H1 (cell line): Measurements from ENCODE around the gene YWHAQ. TPM values are rescaled to one million over a fixed set of nuclear protein-coding genes. Genes with fewer than 3 reads are reported as not detected.

Experiments
- CTCF ChIA-PET: fragments of 300-600 bp; sonication (Branson Sonifier 250); formaldehyde crosslinking; loops from one replicate; lab custom pipeline; 2021; ENCODE audit not compliant: partially characterized antibody; lab: Charles Lee
- POLR2A ChIA-PET: fragments of 300-600 bp; sonication (Branson Sonifier 250); formaldehyde crosslinking; loops from one replicate; lab custom pipeline; 2021; ENCODE audit warnings: inconsistent platforms; ENCODE audit not compliant: partially characterized antibody; lab: Charles Lee
- DNase-seq, 2 experiments: peaks; one replicate each; pipeline versions ENCODE4 v3.0.0 to v3.0.0-alpha.2; 2010 to 2022; ENCODE audit warnings: low spot score in 2 of 2, low read depth in 1 of 2, mixed read lengths in 1 of 2
- FAIRE-seq: peaks from 2 replicates; lab custom pipeline; 2011; peaks lifted over from hg19 to GRCh38; lab: Jason Lieb, UNC
- H2AFZ ChIP-seq: 2 replicates; pipeline ENCODE4 v1.8.1; 2012; ENCODE audit warnings: low read length, inconsistent platforms
- H2AK5ac ChIP-seq: 2 replicates; pipeline ENCODE4 v1.6.1; 2013; ENCODE audit warnings: low read depth, low read length
- H2BK120ac ChIP-seq: replicated peaks from 2 replicates; pipeline ENCODE3; 2013; ENCODE audit warnings: low read depth, low read length, inconsistent platforms
- H2BK12ac ChIP-seq: 2 replicates; pipeline ENCODE4 v1.6.1; 2013; ENCODE audit warnings: low read depth, low read length
- H2BK15ac ChIP-seq: 2 replicates; pipeline ENCODE4 v1.6.1; 2013; ENCODE audit warnings: low read length
- H2BK20ac ChIP-seq: 2 replicates; pipeline ENCODE4 v1.6.1; 2013; ENCODE audit warnings: low read length
- H2BK5ac ChIP-seq: 2 replicates; pipeline ENCODE4 v1.6.1; 2013; ENCODE audit warnings: low read depth, low read length
- H3K14ac ChIP-seq: 2 replicates; pipeline ENCODE4 v1.6.1; 2013; ENCODE audit warnings: inconsistent platforms; ENCODE audit not compliant: insufficient read length
- H3K18ac ChIP-seq: 2 replicates; pipeline ENCODE4 v1.6.1; 2013; ENCODE audit warnings: low read length; ENCODE audit errors: extremely low read depth
- H3K23ac ChIP-seq: 2 replicates; pipeline ENCODE4 v1.6.1; 2013; ENCODE audit warnings: inconsistent platforms; ENCODE audit not compliant: insufficient read length
- H3K23me2 ChIP-seq: 2 replicates; pipeline ENCODE4 v1.6.1; 2013; ENCODE audit warnings: low read depth, low read length
- H3K27ac ChIP-seq: 2 replicates; pipeline ENCODE4 v1.6.1; 2011; ENCODE audit warnings: low read depth, low read length, inconsistent platforms
- H3K27me3 ChIP-seq, 4 experiments: replicated peaks in 1 of 4; 1 replicate in 1 of 4; 2 replicates in 3 of 4; pipeline versions ENCODE4 v1.6.1 to v1.8.1; 2011 to 2013; ENCODE audit warnings: low read length in 3 of 4, mild to moderate bottlenecking in 3 of 4, inconsistent platforms in 2 of 4, mixed read lengths in 2 of 4, moderate library complexity in 1 of 4; ENCODE audit not compliant: control insufficient read depth in 3 of 4, insufficient read depth in 3 of 4; ENCODE audit errors: extremely low read depth in 1 of 4
- H3K36me3 ChIP-seq, 4 experiments: 2 replicates each; pipeline versions ENCODE4 v1.6.1 to v1.8.1; 2011 to 2013; ENCODE audit warnings: mild to moderate bottlenecking in 4 of 4, low read length in 3 of 4, moderate library complexity in 2 of 4, control low read depth in 1 of 4, inconsistent platforms in 1 of 4; ENCODE audit not compliant: insufficient read depth in 4 of 4, control insufficient read depth in 2 of 4
- H3K4ac ChIP-seq: replicated peaks from 2 replicates; pipeline ENCODE3; 2013; ENCODE audit warnings: low read length, low read depth, mixed read lengths, inconsistent platforms; ENCODE audit not compliant: insufficient read length
- H3K4me1 ChIP-seq, 4 experiments: replicated peaks in 1 of 4; 1 replicate in 1 of 4; 2 replicates in 3 of 4; pipeline versions ENCODE4 v1.6.1 to v1.8.1; 2011 to 2013; ENCODE audit warnings: low read length in 3 of 4, inconsistent platforms in 2 of 4, mixed read lengths in 1 of 4; ENCODE audit not compliant: insufficient read depth in 4 of 4, control insufficient read depth in 3 of 4
- H3K4me2 ChIP-seq, 2 experiments: 2 replicates each; pipeline versions ENCODE4 v1.6.1 to v1.8.1; 2011 to 2013; ENCODE audit warnings: low read depth in 2 of 2, low read length in 2 of 2, control low read depth in 1 of 2, inconsistent platforms in 1 of 2, mild to moderate bottlenecking in 1 of 2; ENCODE audit not compliant: insufficient read depth in 1 of 2
- H3K4me3 ChIP-seq, 4 experiments: fragments of 200-600, 300-600 bp in 1 of 4; sonication (generic), shearing (Covaris generic), sonication (Bioruptor Twin) in 1 of 4; 2 replicates each; pipeline versions ENCODE4 v1.5.1 to v1.8.1; 2011 to 2016; ENCODE audit warnings: low read length in 4 of 4, low read depth in 3 of 4, control low read depth in 2 of 4, inconsistent platforms in 2 of 4, mild to moderate bottlenecking in 2 of 4, mixed read lengths in 1 of 4, moderate library complexity in 1 of 4; ENCODE audit not compliant: insufficient read depth in 2 of 4; ENCODE audit errors: extremely low read depth in 1 of 4
- H3K56ac ChIP-seq: replicated peaks from 2 replicates; pipeline ENCODE3; 2013; ENCODE audit warnings: low read depth, mild to moderate bottlenecking, mixed read lengths, low read length, inconsistent platforms; ENCODE audit not compliant: insufficient read length
- H3K79me1 ChIP-seq: 2 replicates; pipeline ENCODE4 v1.6.1; 2013; ENCODE audit warnings: low read depth, low read length, control low read depth
- H3K79me2 ChIP-seq, 2 experiments: 2 replicates each; pipeline versions ENCODE4 v1.6.1 to v1.8.1; 2012 to 2013; ENCODE audit warnings: low read length in 2 of 2, mild to moderate bottlenecking in 2 of 2, inconsistent platforms in 1 of 2; ENCODE audit not compliant: insufficient read depth in 2 of 2, control insufficient read depth in 1 of 2
- H3K9ac ChIP-seq, 4 experiments: replicated peaks in 1 of 4; 1 replicate in 1 of 4; 2 replicates in 3 of 4; pipeline versions ENCODE4 v1.6.1 to v1.8.1; 2011 to 2013; ENCODE audit warnings: low read depth in 3 of 4, low read length in 3 of 4, control low read depth in 2 of 4, mild to moderate bottlenecking in 2 of 4, moderate library complexity in 2 of 4, inconsistent platforms in 1 of 4; ENCODE audit errors: extremely low read depth in 1 of 4
- H3K9me3 ChIP-seq, 2 experiments: 2 replicates each; pipeline versions ENCODE4 v1.6.1 to v1.8.1; 2012 to 2013; ENCODE audit warnings: mild to moderate bottlenecking in 2 of 2, moderate library complexity in 2 of 2, control low read depth in 1 of 2, inconsistent platforms in 1 of 2, low read depth in 1 of 2, low read length in 1 of 2, mixed read lengths in 1 of 2; ENCODE audit not compliant: insufficient read depth in 2 of 2
- H4K20me1 ChIP-seq, 2 experiments: replicated peaks in 1 of 2; 2 replicates each; pipeline versions ENCODE3 to v1.8.1; 2011 to 2013; ENCODE audit warnings: inconsistent platforms in 2 of 2, low read length in 2 of 2, mild to moderate bottlenecking in 1 of 2; ENCODE audit not compliant: insufficient read depth in 2 of 2, control insufficient read depth in 1 of 2
- H4K5ac ChIP-seq: 2 replicates; pipeline ENCODE4 v1.6.1; 2013; ENCODE audit warnings: low read length, low read depth, mixed read lengths, inconsistent platforms; ENCODE audit not compliant: insufficient read length
- H4K8ac ChIP-seq: 2 replicates; pipeline ENCODE4 v1.8.0; 2013; ENCODE audit warnings: mild to moderate bottlenecking, moderate library complexity, low read length, inconsistent platforms; ENCODE audit not compliant: insufficient read depth; ENCODE audit errors: extremely low read depth
- H4K91ac ChIP-seq: replicated peaks from 2 replicates; pipeline ENCODE3; 2013; ENCODE audit warnings: low read length, mixed read lengths, inconsistent platforms; ENCODE audit not compliant: insufficient read length
- CTBP2 ChIP-seq: IDR thresholded peaks from 2 replicates; pipeline ENCODE4 v1.7.0; 2011; ENCODE audit warnings: borderline replicate concordance, mild to moderate bottlenecking, moderate library complexity, mixed read lengths, low read length; ENCODE audit not compliant: insufficient read depth, insufficient read length
- EGR1 ChIP-seq: IDR thresholded peaks from 2 replicates; pipeline ENCODE4 v1.6.1; 2011; ENCODE audit warnings: low read depth, low read length, borderline replicate concordance
- GTF2F1 ChIP-seq: IDR thresholded peaks from 2 replicates; pipeline ENCODE4 v1.6.1; 2012; ENCODE audit warnings: low read depth, low read length, improper control_type of control experiment, borderline replicate concordance
- KDM5A ChIP-seq: fragments of 200-600 bp; IDR thresholded peaks from 2 replicates; pipeline ENCODE4 v1.7.1; 2012; ENCODE audit warnings: mild to moderate bottlenecking, low read length, inconsistent platforms, mixed read lengths
- RBBP5 ChIP-seq: IDR thresholded peaks from 2 replicates; pipeline ENCODE4 v1.7.1; 2012; ENCODE audit warnings: low read depth, mild to moderate bottlenecking, inconsistent platforms, low read length, moderate library complexity, borderline replicate concordance
- RNF2 ChIP-seq: fragments of 200-900, 300-1000 bp; sonication (generic); IDR thresholded peaks from 2 replicates; pipeline ENCODE4 v1.7.1; 2016; ENCODE audit warnings: borderline replicate concordance, low read depth, mild to moderate bottlenecking, antibody characterized with exemption, low read length; ENCODE audit not compliant: poor library complexity, severe bottlenecking; ENCODE audit errors: missing control alignments
- TAF1 ChIP-seq: IDR thresholded peaks from 2 replicates; pipeline ENCODE4 v1.6.1; 2011; ENCODE audit warnings: mild to moderate bottlenecking, low read depth, low read length
- WGBS, 2 experiments: shearing (Covaris generic) in 1 of 2; methylation state at CpG; one replicate each; pipeline versions ENCODE4 v1.1.6 to v1.1.7; 2013 to 2015; ENCODE audit warnings: low lambda C conversion rate in 2 of 2, mixed read lengths in 2 of 2, inconsistent platforms in 1 of 2, low coverage in 1 of 2, missing lambda C conversion rate in 1 of 2; ENCODE audit not compliant: insufficient replicate concordance in 2 of 2, insufficient coverage in 1 of 2, insufficient read length in 1 of 2; ENCODE audit errors: extremely low coverage in 1 of 2, missing lambda C conversion rate in 1 of 2; 5-methylcytosine and 5-hydroxymethylcytosine counted together
- polyA plus RNA-seq, 7 experiments: library from polyadenylated mRNA; depleted of rRNA in 3 of 7; stranded (reverse) in 5 of 7; unstranded in 2 of 7; fragments of >200 nt in 5 of 7; fragments of 200-250 nt in 2 of 7; gene quantifications; 1 replicate in 5 of 7; 2 replicates in 1 of 7; 4 replicates in 1 of 7; pipeline versions ENCODE4 v1.2.1 to v1.2.3, GENCODE V29; 2011 to 2013; ENCODE audit warnings: missing spikeins in 2 of 7, mixed read lengths in 2 of 7
- total RNA-seq: library from RNA; stranded (reverse); fragmentation: NEBNext Ultra II Directional; extraction: Animal tissue kit (Norgen Biotek cat#: 25700); gene quantifications from 2 replicates; pipeline ENCODE4 v1.2.1, GENCODE V29; 2021
- TF ChIP-seq, protein P1 (sequence below): IDR thresholded peaks from 2 replicates; pipeline ENCODE4 v1.6.1; 2012; ENCODE audit warnings: low read length, inconsistent platforms

Gene YWHAQ
- total and polyA plus RNA-seq, 2 of the 8 experiments (the other 6 are each of a cell fraction or from before 2014, with no cell fraction given), result 244 to 480 TPM

DNA sequence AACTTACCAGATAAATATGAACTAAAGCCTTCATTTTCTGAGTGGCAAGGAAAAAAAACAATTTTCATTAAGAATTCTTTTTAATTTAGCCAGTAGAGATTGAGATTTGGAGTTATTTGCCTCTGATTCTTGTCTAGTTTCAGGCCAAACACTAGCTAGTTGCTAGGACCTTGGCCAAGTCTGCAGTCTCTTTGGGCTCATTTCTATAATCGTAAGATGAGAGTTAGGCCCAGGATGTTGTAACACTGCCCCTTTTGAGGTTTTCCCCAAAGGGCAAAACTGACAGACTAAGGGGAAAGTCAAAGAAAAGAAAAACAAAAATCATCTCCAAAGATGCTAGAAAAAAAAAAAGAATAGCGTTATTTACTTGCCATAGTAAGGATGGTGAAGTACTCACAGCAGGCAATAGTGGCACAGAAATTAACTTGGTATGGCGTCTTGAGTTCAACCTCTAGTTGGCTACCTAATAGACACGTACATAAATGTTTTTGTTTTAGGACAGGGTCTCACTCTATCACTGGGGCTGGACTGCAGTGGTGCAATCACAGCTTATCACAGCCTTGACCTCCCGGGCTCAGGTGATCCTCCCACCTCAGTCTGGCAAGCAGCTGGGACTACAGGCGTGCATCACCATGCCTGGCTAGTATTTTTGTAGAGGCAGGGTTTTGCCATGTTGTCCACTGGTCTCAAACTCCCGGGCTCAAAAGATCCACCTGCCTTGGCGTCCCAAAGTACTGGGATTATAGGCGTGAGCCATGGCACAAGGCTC is 52.1 kb downstream of the YWHAQ start:
- Histone ChIP-seq H2BK12ac (no peak overlapping the region), H3K79me1 (no peaks in the 10 kb centered on the region), H3K56ac (no peak overlapping the region), H2BK120ac (no peak overlapping the region), H3K4me3 (no peak overlapping the region), H2AFZ (no peak overlapping the region), H3K27ac (no peak overlapping the region), H3K23me2 (no peaks in the 10 kb centered on the region), H3K79me2 (no peaks in the 10 kb centered on the region), H3K14ac (no peak overlapping the region), H3K23ac (no peak overlapping the region), H4K5ac (no peak overlapping the region), H4K8ac (no peak overlapping the region), H3K4me1 (no peaks in the 10 kb centered on the region), H3K18ac (no peak overlapping the region), H3K9me3 (no peaks in the 10 kb centered on the region), H3K9ac (no peak overlapping the region), H2BK5ac (no peak overlapping the region), H3K4me2 (no peak overlapping the region), H2AK5ac (no peak overlapping the region), H3K36me3 (peaks cover 2 to 4% (median 2%) of the 10 kb centered on the region in 4 experiments; a peak in 4 of 8 replicates), H4K91ac (no peak overlapping the region), H4K20me1 (peaks cover 0 to 2% of the 10 kb centered on the region in 2 experiments), H2BK15ac (no peak overlapping the region), H3K27me3 (no peaks in the 10 kb centered on the region), H2BK20ac (no peak overlapping the region), H3K4ac (no peak overlapping the region)
- ChIA-PET CTCF (interaction anchor here (1.2 kb wide), 1 partner anchor 12 kb away, joined by 3 read pairs; no protein-coding TSS in a partner anchor), POLR2A (interaction anchor here (0.8 to 5.2 kb wide), 7 partner anchors 10 to 169 kb away, joined by 3 to 26 read pairs (median 4); partner anchors contain the start of gene ADAM17)
- DNase-seq (no peak), FAIRE-seq (no peak)
- WGBS, 2 experiments, result 91% methylated on average over 9 of the region's 9 CpGs; no CpG with 5 or more reads in 1 of the 2 experiments
- TF ChIP-seq CTBP2, result no peak
- TF ChIP-seq TAF1, result no peak
- TF ChIP-seq RBBP5, result no peak
- TF ChIP-seq EGR1, result no peak
- TF ChIP-seq, protein P1, sequence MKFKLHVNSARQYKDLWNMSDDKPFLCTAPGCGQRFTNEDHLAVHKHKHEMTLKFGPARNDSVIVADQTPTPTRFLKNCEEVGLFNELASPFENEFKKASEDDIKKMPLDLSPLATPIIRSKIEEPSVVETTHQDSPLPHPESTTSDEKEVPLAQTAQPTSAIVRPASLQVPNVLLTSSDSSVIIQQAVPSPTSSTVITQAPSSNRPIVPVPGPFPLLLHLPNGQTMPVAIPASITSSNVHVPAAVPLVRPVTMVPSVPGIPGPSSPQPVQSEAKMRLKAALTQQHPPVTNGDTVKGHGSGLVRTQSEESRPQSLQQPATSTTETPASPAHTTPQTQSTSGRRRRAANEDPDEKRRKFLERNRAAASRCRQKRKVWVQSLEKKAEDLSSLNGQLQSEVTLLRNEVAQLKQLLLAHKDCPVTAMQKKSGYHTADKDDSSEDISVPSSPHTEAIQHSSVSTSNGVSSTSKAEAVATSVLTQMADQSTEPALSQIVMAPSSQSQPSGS, result no peak
- no peak for TF ChIP-seq RNF2
- no peak for TF ChIP-seq GTF2F1
- TF ChIP-seq KDM5A, result no peak
